ENCODE measurements around the gene NOX5.

NOX5 gene

GRCh38 chr15:68991723-68992122 is 22.8 kb upstream of the NOX5 start:
- no peak for DNase-seq (ENCODE audit: low read depth in 2 of 2)

- DNase-seq (ENCODE audit: low read depth in 2 of 2), result no peak
These were observed 21.8 kb upstream of the NOX5 start for GRCh38 chr15:68992696-68993095.

GRCh38 chr15:68993276-68993675 is 21.2 kb upstream of the NOX5 start:
- DNase-seq (ENCODE audit: low read depth in 2 of 2), result no peak

- no peak for DNase-seq (ENCODE audit: low read depth in 2 of 2)
These were observed 20.3 kb upstream of the NOX5 start for GRCh38 chr15:68994149-68994548.

- no peak for DNase-seq (ENCODE audit: low read depth in 2 of 2)
These were observed 19.3 kb upstream of the NOX5 start for GRCh38 chr15:68994981-68995761.

GRCh38 chr15:68997050-68997449 is 17.4 kb upstream of the NOX5 start:
- no peak for DNase-seq (ENCODE audit: low read depth in 2 of 2)

GRCh38 chr15:68997930-68998777 is 16.3 kb upstream of the NOX5 start:
- DNase-seq (ENCODE audit: low read depth in 2 of 2), result no peak

GRCh38 chr15:68999091-68999490 is 15.4 kb upstream of the NOX5 start:
- no peak for DNase-seq (ENCODE audit: low read depth in 2 of 2)

- DNase-seq (ENCODE audit: low read depth in 2 of 2), result no peak
These were observed 14.4 kb upstream of the NOX5 start for GRCh38 chr15:69000091-69000490.

- DNase-seq (ENCODE audit: low read depth in 2 of 2), result no peak
These were observed 13.6 kb upstream of the NOX5 start for GRCh38 chr15:69000725-69001503.

GRCh38 chr15:69002783-69003182 is 11.7 kb upstream of the NOX5 start:
- DNase-seq (ENCODE audit: low read depth in 2 of 2), result no peak

- no peak for DNase-seq (ENCODE audit: low read depth in 2 of 2)
These were observed 10.5 kb upstream of the NOX5 start for GRCh38 chr15:69004011-69004410.

GRCh38 chr15:69008056-69008455 is 6.4 kb upstream of the NOX5 start:
- DNase-seq (ENCODE audit: low read depth in 2 of 2), result no peak

GRCh38 chr15:69009341-69009740 is 5.2 kb upstream of the NOX5 start:
- no peak for DNase-seq (ENCODE audit: low read depth in 2 of 2)

- no peak for DNase-seq (ENCODE audit: low read depth in 2 of 2)
These were observed 2.9 kb upstream of the NOX5 start for GRCh38 chr15:69011641-69012040.

- DNase-seq (ENCODE audit: low read depth in 2 of 2), result no peak
These were observed 1.6 kb upstream of the NOX5 start for GRCh38 chr15:69012761-69013364.

GRCh38 chr15:69013726-69014406 is 629 bp upstream of the NOX5 start:
- DNase-seq (ENCODE audit: low read depth in 2 of 2), result no peak

- no peak for DNase-seq (ENCODE audit: low read depth in 2 of 2)
These were observed 1.1 kb downstream of the NOX5 start for GRCh38 chr15:69015591-69015990.

- DNase-seq (ENCODE audit: low read depth in 2 of 2), result no peak
These were observed 1.6 kb downstream of the NOX5 start for GRCh38 chr15:69016021-69016595.

GRCh38 chr15:69017978-69018377 is 3.5 kb downstream of the NOX5 start:
- no peak for DNase-seq (ENCODE audit: low read depth in 2 of 2)

- no peak for DNase-seq (ENCODE audit: low read depth in 2 of 2)
These were observed 4.5 kb downstream of the NOX5 start for GRCh38 chr15:69018951-69019350.
